HepG2 (cell line): ENCODE data around the gene PAM16. TPM values are rescaled to one million over a fixed set of nuclear protein-coding genes. Genes with fewer than 3 reads are reported as not detected.

ENCODE experiments used
- ADNP ChIP-seq: sonication (generic); formaldehyde crosslinking; IDR thresholded peaks from 2 replicates; pipeline ENCODE4 v1.4.0; 2020; ENCODE audit warnings: missing genetic modification reagents
- ATRX ChIP-seq: sonication (generic); formaldehyde crosslinking; IDR thresholded peaks from 2 replicates; pipeline ENCODE4 v1.4.0; 2020; ENCODE audit warnings: missing genetic modification reagents, borderline replicate concordance
- BRD4 ChIP-seq: sonication (generic); formaldehyde crosslinking; IDR thresholded peaks from 2 replicates; pipeline ENCODE4 v1.4.0; 2020; ENCODE audit warnings: missing genetic modification reagents
- HNRNPH1 ChIP-seq: fragments of 200-400 bp; formaldehyde crosslinking; optimal IDR thresholded peaks from 2 replicates; pipeline ENCODE3; 2017; ENCODE audit warnings: mild to moderate bottlenecking, low read depth, low read length
- MTF2 ChIP-seq: sonication (generic); formaldehyde crosslinking; IDR thresholded peaks from 2 replicates; pipeline ENCODE4 v1.5.0; 2020; ENCODE audit warnings: missing genetic modification reagents, borderline replicate concordance
- MZF1 ChIP-seq: sonication (generic); formaldehyde crosslinking; IDR thresholded peaks from 2 replicates; pipeline ENCODE4 v1.8.1; 2023; ENCODE audit warnings: mild to moderate bottlenecking, missing genetic modification reagents, borderline replicate concordance
- RORA ChIP-seq: sonication (generic); formaldehyde crosslinking; IDR thresholded peaks from 2 replicates; pipeline ENCODE4 v1.5.0; 2020; ENCODE audit warnings: mild to moderate bottlenecking, missing genetic modification reagents, moderate library complexity
- TOE1 ChIP-seq: sonication (generic); formaldehyde crosslinking; IDR thresholded peaks from 2 replicates; pipeline ENCODE4 v1.4.0; 2020; ENCODE audit warnings: mild to moderate bottlenecking, missing genetic modification reagents
- ZBTB42 ChIP-seq: sonication (generic); formaldehyde crosslinking; IDR thresholded peaks from 2 replicates; pipeline ENCODE4 v1.5.0; 2020; ENCODE audit warnings: mild to moderate bottlenecking, missing genetic modification reagents
- ZBTB7A ChIP-seq: sonication (generic); formaldehyde crosslinking; IDR thresholded peaks from 2 replicates; pipeline ENCODE4 v1.8.0; 2022; ENCODE audit warnings: mild to moderate bottlenecking, missing genetic modification reagents
- ZNF224 ChIP-seq: sonication (generic); formaldehyde crosslinking; IDR thresholded peaks from 2 replicates; pipeline ENCODE4 v1.5.0; 2020; ENCODE audit warnings: mild to moderate bottlenecking, missing genetic modification reagents
- ZNF343 ChIP-seq: sonication (generic); formaldehyde crosslinking; IDR thresholded peaks from 2 replicates; pipeline ENCODE4 v1.4.0; 2020; ENCODE audit warnings: mild to moderate bottlenecking, missing genetic modification reagents
- ZNF782 ChIP-seq: sonication (generic); formaldehyde crosslinking; IDR thresholded peaks from 2 replicates; pipeline ENCODE4 v1.4.0; 2020; ENCODE audit warnings: missing genetic modification reagents, mild to moderate bottlenecking, borderline replicate concordance
- ZSCAN21 ChIP-seq: sonication (generic); formaldehyde crosslinking; IDR thresholded peaks from 2 replicates; pipeline ENCODE4 v1.8.0; 2022; ENCODE audit warnings: mild to moderate bottlenecking, missing genetic modification reagents, moderate library complexity, borderline replicate concordance
- polyA plus RNA-seq, 8 experiments: library from polyadenylated mRNA; depleted of rRNA in 3 of 8; stranded (reverse) in 7 of 8; unstranded in 1 of 8; fragments of >200 nt; fragmentation: Illumina TruSeq in 4 of 8; extraction: Trizol in 4 of 8; gene quantifications; 2 replicates each; pipeline versions ENCODE4 v1.2.1 to v1.2.3, GENCODE V29; 2011 to 2016; ENCODE audit warnings: low read depth in 4 of 8, missing spikeins in 1 of 8, mixed read lengths in 1 of 8; ENCODE audit not compliant: insufficient read depth in 1 of 8
- total RNA-seq, 5 experiments: library from RNA; depleted of rRNA; stranded (reverse); fragments of >200 nt; fragmentation: Illumina TruSeq; extraction: Trizol; gene quantifications; 2 replicates each; pipeline ENCODE4 v1.2.3, GENCODE V29; 2016; ENCODE audit warnings: low read depth in 1 of 5
- TF ChIP-seq, protein P1 (sequence below): sonication (generic); formaldehyde crosslinking; IDR thresholded peaks from 2 replicates; pipeline ENCODE4 v1.4.0; 2020; ENCODE audit warnings: missing genetic modification reagents, borderline replicate concordance
- TF ChIP-seq, protein P2 (sequence below): sonication (generic); formaldehyde crosslinking; IDR thresholded peaks from 2 replicates; pipeline ENCODE4 v1.5.0; 2020; ENCODE audit warnings: missing genetic modification reagents
- TF ChIP-seq, protein P3 (sequence below): sonication (generic); formaldehyde crosslinking; IDR thresholded peaks from 2 replicates; pipeline ENCODE4 v1.9.0; 2022; ENCODE audit warnings: low read depth, missing genetic modification reagents
- TF ChIP-seq, protein P4 (sequence below): IDR thresholded peaks from 2 replicates; pipeline ENCODE4 v1.6.1; 2016
- TF ChIP-seq, protein P5 (sequence below): sonication (generic); formaldehyde crosslinking; IDR thresholded peaks from 2 replicates; pipeline ENCODE4 v1.4.0; 2020; ENCODE audit warnings: missing genetic modification reagents

PAM16 gene
- total and polyA plus RNA-seq, 2 of the 13 experiments (the other 11 are each of a cell fraction or from before 2014, with no cell fraction given) = 51.5 to 51.8 TPM

DNA sequence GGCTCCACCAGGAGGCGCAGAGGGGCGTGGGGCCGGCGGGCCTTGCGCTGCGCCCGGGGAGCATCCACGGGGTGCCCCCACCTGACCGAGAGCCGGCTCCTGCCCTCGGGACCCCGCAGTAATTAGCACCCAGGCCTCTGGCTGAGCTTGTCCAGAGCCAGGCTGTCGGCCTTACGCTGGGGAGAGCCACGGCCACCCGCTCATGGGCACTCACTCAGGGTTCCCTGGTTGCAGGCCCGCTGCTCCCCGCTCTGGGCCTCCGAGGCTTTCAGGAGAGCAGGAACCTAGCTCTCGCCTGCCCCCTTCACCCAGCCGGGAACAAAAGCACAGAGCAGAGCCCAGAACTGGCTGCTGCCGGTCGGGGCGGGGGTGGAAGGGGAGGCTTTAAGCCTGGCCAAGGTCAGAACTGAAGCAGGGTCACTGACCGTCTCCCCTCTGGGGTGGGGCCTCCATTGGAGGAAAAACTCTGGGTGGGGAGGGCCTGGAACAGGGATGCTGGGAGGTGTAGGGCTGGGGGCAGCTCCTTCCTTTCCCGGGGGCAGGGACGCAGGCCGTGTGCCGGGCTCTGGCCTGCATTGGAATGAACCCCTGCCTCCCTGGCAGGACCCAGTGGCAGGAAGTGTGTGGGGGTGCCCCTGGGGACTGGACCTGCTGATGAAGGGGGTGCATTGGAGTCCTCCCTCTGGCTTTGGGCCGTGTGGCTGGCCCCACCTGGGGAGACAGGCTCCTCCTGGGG is 22.9 kb downstream of the PAM16 start (continued):
- TF ChIP-seq MZF1 (CRISPR knock-in tag) (0 out of 2 replicates have a peak, but pooled peaks have one; percentile 67), ZBTB42 (CRISPR knock-in tag) (no peak), ZNF343 (no peak), MTF2 (CRISPR knock-in tag) (0 out of 2 replicates have a peak, but pooled peaks have one; percentile 91), ZNF782 (CRISPR knock-in tag) (no peak), TOE1 (CRISPR knock-in tag) (no peak), ATRX (no peak), ZSCAN21 (CRISPR knock-in tag) (peak; percentile 76; the same call in 1 of the 2 replicates), RORA (CRISPR knock-in tag) (no peak), ZBTB7A (0 out of 2 replicates have a peak, but pooled peaks have one; percentile 53), ADNP (CRISPR knock-in tag) (no peak), BRD4 (CRISPR knock-in tag) (peak; percentile 76), ZNF224 (CRISPR knock-in tag) (peak; percentile 57; the same call in 1 of the 2 replicates), HNRNPH1 (no peak)
- TF ChIP-seq, protein P1, sequence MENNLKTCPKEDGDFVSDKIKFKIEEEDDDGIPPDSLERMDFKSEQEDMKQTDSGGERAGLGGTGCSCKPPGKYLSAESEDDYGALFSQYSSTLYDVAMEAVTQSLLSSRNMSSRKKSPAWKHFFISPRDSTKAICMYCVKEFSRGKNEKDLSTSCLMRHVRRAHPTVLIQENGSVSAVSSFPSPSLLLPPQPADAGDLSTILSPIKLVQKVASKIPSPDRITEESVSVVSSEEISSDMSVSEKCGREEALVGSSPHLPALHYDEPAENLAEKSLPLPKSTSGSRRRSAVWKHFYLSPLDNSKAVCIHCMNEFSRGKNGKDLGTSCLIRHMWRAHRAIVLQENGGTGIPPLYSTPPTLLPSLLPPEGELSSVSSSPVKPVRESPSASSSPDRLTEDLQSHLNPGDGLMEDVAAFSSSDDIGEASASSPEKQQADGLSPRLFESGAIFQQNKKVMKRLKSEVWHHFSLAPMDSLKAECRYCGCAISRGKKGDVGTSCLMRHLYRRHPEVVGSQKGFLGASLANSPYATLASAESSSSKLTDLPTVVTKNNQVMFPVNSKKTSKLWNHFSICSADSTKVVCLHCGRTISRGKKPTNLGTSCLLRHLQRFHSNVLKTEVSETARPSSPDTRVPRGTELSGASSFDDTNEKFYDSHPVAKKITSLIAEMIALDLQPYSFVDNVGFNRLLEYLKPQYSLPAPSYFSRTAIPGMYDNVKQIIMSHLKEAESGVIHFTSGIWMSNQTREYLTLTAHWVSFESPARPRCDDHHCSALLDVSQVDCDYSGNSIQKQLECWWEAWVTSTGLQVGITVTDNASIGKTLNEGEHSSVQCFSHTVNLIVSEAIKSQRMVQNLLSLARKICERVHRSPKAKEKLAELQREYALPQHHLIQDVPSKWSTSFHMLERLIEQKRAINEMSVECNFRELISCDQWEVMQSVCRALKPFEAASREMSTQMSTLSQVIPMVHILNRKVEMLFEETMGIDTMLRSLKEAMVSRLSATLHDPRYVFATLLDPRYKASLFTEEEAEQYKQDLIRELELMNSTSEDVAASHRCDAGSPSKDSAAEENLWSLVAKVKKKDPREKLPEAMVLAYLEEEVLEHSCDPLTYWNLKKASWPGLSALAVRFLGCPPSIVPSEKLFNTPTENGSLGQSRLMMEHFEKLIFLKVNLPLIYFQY (CRISPR knock-in tag) = peak; percentile 84; the same call in 1 of the 2 replicates
- TF ChIP-seq, protein P2, sequence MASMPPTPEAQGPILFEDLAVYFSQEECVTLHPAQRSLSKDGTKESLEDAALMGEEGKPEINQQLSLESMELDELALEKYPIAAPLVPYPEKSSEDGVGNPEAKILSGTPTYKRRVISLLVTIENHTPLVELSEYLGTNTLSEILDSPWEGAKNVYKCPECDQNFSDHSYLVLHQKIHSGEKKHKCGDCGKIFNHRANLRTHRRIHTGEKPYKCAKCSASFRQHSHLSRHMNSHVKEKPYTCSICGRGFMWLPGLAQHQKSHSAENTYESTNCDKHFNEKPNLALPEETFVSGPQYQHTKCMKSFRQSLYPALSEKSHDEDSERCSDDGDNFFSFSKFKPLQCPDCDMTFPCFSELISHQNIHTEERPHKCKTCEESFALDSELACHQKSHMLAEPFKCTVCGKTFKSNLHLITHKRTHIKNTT = no peak
- TF ChIP-seq, protein P3, sequence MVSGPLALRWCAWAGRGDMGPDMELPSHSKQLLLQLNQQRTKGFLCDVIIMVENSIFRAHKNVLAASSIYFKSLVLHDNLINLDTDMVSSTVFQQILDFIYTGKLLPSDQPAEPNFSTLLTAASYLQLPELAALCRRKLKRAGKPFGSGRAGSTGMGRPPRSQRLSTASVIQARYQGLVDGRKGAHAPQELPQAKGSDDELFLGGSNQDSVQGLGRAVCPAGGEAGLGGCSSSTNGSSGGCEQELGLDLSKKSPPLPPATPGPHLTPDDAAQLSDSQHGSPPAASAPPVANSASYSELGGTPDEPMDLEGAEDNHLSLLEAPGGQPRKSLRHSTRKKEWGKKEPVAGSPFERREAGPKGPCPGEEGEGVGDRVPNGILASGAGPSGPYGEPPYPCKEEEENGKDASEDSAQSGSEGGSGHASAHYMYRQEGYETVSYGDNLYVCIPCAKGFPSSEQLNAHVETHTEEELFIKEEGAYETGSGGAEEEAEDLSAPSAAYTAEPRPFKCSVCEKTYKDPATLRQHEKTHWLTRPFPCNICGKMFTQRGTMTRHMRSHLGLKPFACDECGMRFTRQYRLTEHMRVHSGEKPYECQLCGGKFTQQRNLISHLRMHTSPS (CRISPR knock-in tag) = peak; percentile 69; the same call in 1 of the 2 replicates
- TF ChIP-seq, protein P4, sequence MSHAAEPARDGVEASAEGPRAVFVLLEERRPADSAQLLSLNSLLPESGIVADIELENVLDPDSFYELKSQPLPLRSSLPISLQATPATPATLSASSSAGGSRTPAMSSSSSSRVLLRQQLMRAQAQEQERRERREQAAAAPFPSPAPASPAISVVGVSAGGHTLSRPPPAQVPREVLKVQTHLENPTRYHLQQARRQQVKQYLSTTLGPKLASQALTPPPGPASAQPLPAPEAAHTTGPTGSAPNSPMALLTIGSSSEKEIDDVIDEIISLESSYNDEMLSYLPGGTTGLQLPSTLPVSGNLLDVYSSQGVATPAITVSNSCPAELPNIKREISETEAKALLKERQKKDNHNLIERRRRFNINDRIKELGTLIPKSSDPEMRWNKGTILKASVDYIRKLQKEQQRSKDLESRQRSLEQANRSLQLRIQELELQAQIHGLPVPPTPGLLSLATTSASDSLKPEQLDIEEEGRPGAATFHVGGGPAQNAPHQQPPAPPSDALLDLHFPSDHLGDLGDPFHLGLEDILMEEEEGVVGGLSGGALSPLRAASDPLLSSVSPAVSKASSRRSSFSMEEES (CRISPR knock-in tag) = no peak
- TF ChIP-seq, protein P5, sequence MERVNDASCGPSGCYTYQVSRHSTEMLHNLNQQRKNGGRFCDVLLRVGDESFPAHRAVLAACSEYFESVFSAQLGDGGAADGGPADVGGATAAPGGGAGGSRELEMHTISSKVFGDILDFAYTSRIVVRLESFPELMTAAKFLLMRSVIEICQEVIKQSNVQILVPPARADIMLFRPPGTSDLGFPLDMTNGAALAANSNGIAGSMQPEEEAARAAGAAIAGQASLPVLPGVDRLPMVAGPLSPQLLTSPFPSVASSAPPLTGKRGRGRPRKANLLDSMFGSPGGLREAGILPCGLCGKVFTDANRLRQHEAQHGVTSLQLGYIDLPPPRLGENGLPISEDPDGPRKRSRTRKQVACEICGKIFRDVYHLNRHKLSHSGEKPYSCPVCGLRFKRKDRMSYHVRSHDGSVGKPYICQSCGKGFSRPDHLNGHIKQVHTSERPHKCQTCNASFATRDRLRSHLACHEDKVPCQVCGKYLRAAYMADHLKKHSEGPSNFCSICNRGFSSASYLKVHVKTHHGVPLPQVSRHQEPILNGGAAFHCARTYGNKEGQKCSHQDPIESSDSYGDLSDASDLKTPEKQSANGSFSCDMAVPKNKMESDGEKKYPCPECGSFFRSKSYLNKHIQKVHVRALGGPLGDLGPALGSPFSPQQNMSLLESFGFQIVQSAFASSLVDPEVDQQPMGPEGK = peak; percentile 97
